ENCODE data around the gene EN1. TPM values are rescaled to one million over a fixed set of nuclear protein-coding genes. Genes with fewer than 3 reads are reported as not detected.

The EN1 gene
- total RNA-seq, 2 donors from 2014 or later: not detected

GRCh38 chr2:118852605-118853128, 5.2 kb upstream of the EN1 start:
- no peak overlapping the region for H3K27ac Mint-ChIP-seq
- peaks cover 14% of the 10 kb centered on the region for H3K4me1 Mint-ChIP-seq
- no peaks in the 10 kb centered on the region for H3K9me3 ChIP-seq (ENCODE audit: control insufficient read depth, low read length, poor library complexity, severe bottlenecking)
- H3K27me3 Mint-ChIP-seq: peaks cover 86% of the 10 kb centered on the region
- ATAC-seq: no peak
- H3K4me3 Mint-ChIP-seq: no peak overlapping the region
- H3K36me3 Mint-ChIP-seq (ENCODE audit: low read depth): peaks cover 3% of the 10 kb centered on the region
- no peak for DNase-seq

DNA sequence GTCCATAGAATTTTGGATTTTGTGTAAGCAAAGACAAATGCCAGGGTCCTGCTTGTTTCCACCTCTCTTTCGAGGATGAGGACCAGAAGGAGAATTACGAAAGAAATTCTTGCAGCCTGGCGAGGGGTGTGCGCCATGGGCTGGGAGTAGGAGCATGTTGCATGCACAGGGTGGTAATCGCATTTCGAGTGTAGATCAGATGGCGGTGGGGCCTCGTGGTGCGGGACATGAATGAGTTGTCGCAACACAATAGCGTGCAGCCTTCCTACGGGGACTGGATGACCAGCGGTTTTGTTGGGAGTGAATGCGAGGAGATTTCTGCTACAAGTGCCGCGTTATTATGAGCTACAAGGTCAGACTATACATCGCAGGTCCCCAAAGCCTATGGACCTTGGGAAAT, 4.2 kb upstream of the EN1 start:
- H3K9me3 ChIP-seq (ENCODE audit: control insufficient read depth, low read length, poor library complexity, severe bottlenecking): no peaks in the 10 kb centered on the region
- peak overlapping the region; percentile 43 for H3K4me3 Mint-ChIP-seq
- peaks cover 14% of the 10 kb centered on the region for H3K4me1 Mint-ChIP-seq
- H3K36me3 Mint-ChIP-seq (ENCODE audit: low read depth): peaks cover 3% of the 10 kb centered on the region
- peak overlapping the region; percentile 43 for H3K27ac Mint-ChIP-seq
- no peak for ATAC-seq
- H3K27me3 Mint-ChIP-seq: peaks cover 77% of the 10 kb centered on the region
- no peak for DNase-seq

DNA sequence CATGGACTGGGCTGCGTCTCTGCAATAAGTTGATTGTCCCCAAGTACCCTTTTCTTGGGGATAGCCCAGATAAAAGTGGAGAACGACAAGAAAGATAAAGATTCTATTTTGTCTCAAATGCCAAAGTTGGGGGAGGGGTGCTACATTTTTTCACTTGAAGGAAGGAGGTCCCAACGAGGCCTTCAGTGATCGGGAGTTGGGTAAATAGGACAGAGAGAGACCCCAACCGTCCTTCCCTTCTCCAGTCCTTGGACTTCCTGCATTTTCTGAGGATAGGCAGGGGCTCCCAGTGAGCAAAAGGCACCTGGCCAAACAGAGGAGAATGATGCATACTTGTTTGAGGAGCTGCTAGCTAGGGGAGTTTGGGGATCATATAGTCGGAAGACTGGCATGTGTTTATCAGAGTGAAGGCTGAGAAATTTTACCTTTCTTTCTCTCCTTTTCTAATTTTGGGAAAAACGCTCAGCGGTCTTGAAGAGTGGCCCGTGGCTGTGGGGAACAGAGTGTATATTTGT, 3.5 kb upstream of the EN1 start:
- H3K36me3 Mint-ChIP-seq (ENCODE audit: low read depth): peaks cover 3% of the 10 kb centered on the region
- H3K4me1 Mint-ChIP-seq: peaks cover 13% of the 10 kb centered on the region
- peaks cover 73% of the 10 kb centered on the region for H3K27me3 Mint-ChIP-seq
- H3K4me3 Mint-ChIP-seq: no peak overlapping the region
- DNase-seq: no peak
- H3K27ac Mint-ChIP-seq: no peak overlapping the region
- ATAC-seq: no peak
- H3K9me3 ChIP-seq (ENCODE audit: control insufficient read depth, low read length, poor library complexity, severe bottlenecking): no peaks in the 10 kb centered on the region

- Mint-ChIP-seq H3K27me3 (peaks cover 75% of the 10 kb centered on the region), H3K36me3 (ENCODE audit: low read depth) (peaks cover 3% of the 10 kb centered on the region), H3K27ac (peak overlapping the region; percentile 56), H3K4me3 (no peak overlapping the region), H3K4me1 (peaks cover 12% of the 10 kb centered on the region)
- DNase-seq (no peak), ATAC-seq (no peak)
- no peaks in the 10 kb centered on the region for H3K9me3 ChIP-seq (ENCODE audit: control insufficient read depth, low read length, poor library complexity, severe bottlenecking)
Observed at GRCh38 chr2:118850168-118850900, 2.9 kb upstream of the EN1 start.

DNA sequence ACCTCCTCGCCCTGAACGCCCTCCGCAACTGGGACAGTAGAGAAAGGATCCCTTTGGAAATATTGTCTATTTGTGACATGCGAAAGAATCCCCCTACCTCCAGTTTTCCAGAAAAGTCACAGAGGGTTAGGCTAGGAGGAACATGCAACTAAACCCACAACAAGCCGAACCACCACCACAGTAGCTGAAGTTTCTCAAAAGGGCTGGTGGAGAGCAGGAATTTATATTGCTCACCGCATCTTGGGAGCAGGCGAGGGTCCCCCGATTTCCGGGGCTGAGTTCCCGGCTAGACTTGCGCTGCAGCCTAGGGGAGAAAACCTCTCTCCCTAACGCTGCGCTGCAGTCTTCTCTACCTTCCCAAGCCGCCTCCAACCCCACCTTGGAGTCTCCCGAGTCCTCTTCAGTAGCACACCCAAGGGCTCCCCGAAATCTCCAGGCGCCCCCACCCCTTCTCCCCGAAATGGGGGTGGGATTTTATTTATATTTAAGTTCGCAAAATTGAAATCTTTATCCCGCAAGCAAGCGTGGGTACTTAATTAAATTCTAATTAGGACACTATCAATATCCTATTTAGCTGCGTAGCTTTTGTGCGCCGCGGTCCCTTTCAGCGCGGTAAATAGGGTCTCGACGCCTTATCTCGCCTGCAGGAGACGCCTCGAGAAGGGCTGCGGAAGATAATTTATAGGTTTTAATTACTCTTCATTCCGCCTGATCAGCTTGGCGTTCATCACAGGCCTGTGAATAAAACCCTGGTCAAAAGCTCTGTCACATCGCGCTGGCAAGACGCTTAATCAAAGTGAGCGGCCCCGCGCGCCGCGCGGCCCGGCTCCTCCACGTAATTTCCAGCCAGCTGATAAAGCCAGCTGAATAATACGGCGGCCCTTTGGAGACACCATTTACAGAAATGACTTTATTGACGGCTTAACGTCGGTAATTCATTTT, 2.0 kb upstream of the EN1 start:
- no peaks in the 10 kb centered on the region for H3K9me3 ChIP-seq (ENCODE audit: control insufficient read depth, low read length, poor library complexity, severe bottlenecking)
- Mint-ChIP-seq H3K4me1 (peaks cover 13% of the 10 kb centered on the region), H3K4me3 (peak overlapping the region; percentile 73), H3K27ac (peak overlapping the region; percentile 56), H3K36me3 (ENCODE audit: low read depth) (peaks cover 3% of the 10 kb centered on the region), H3K27me3 (peaks cover 82% of the 10 kb centered on the region)
- ATAC-seq (no peak), DNase-seq (no peak)

- no peaks in the 10 kb centered on the region for H3K9me3 ChIP-seq (ENCODE audit: control insufficient read depth, low read length, poor library complexity, severe bottlenecking)
- DNase-seq (no peak), ATAC-seq (no peak)
- Mint-ChIP-seq H3K4me1 (peaks cover 14% of the 10 kb centered on the region), H3K4me3 (peak overlapping the region; percentile 73), H3K27ac (peak overlapping the region; percentile 56), H3K27me3 (peaks cover 82% of the 10 kb centered on the region), H3K36me3 (ENCODE audit: low read depth) (no peaks in the 10 kb centered on the region)
Observed at GRCh38 chr2:118848381-118849225, 1.2 kb upstream of the EN1 start.

GRCh38 chr2:118847762-118848172, 319 bp upstream of the EN1 start:
- H3K4me1 Mint-ChIP-seq: peaks cover 17% of the 10 kb centered on the region
- H3K27me3 Mint-ChIP-seq: peaks cover 82% of the 10 kb centered on the region
- H3K4me3 Mint-ChIP-seq: peak overlapping the region; percentile 73
- H3K27ac Mint-ChIP-seq: peak overlapping the region; percentile 11
- no peaks in the 10 kb centered on the region for H3K36me3 Mint-ChIP-seq (ENCODE audit: low read depth)
- no peak for DNase-seq
- H3K9me3 ChIP-seq (ENCODE audit: control insufficient read depth, low read length, poor library complexity, severe bottlenecking): no peaks in the 10 kb centered on the region
- no peak for ATAC-seq

GRCh38 chr2:118846442-118846952, 951 bp downstream of the EN1 start:
- ATAC-seq (no peak), DNase-seq (no peak)
- peaks cover 21% of the 10 kb centered on the region for H3K4me1 Mint-ChIP-seq
- H3K9me3 ChIP-seq (ENCODE audit: control insufficient read depth, low read length, poor library complexity, severe bottlenecking): no peaks in the 10 kb centered on the region
- H3K27me3 Mint-ChIP-seq: peaks cover 78% of the 10 kb centered on the region
- H3K36me3 Mint-ChIP-seq (ENCODE audit: low read depth): no peaks in the 10 kb centered on the region
- no peak overlapping the region for H3K4me3 Mint-ChIP-seq
- peak overlapping the region; percentile 54 for H3K27ac Mint-ChIP-seq

- ATAC-seq (no peak), DNase-seq (no peak)
- Mint-ChIP-seq H3K36me3 (ENCODE audit: low read depth) (no peaks in the 10 kb centered on the region), H3K27me3 (peaks cover 78% of the 10 kb centered on the region), H3K27ac (peak overlapping the region; percentile 54), H3K4me1 (peaks cover 25% of the 10 kb centered on the region), H3K4me3 (peak overlapping the region; percentile 76)
- H3K9me3 ChIP-seq (ENCODE audit: control insufficient read depth, low read length, poor library complexity, severe bottlenecking): no peaks in the 10 kb centered on the region
Observed at GRCh38 chr2:118845522-118846441, 1.7 kb downstream of the EN1 start.

DNA sequence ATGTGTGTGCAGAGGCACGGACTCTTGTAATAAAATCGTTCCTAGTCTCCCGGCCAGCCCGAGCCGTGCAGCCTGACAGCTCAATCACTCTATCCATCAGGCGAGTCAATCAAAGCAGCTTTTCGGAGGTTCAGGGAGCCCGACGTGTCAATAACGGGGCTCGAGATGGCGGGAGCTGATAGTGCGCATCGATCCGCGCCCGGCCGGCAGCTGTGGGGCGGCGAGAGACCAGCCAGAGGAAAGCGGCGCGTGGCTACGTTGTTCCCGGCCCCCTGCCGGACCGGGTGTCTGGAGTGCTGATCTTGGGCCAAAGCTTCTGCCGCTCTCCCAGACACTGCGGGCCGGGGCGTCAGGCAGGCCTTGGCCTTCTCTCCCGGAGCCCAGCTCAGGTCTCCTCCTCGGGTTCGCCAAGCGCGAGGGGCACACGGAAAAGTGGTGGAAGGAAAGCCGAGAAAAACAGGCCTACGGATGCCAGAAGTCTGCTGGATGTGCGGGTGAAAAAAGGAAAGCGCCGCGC, 2.4 kb downstream of the EN1 start:
- Mint-ChIP-seq H3K4me3 (peak overlapping the region; percentile 36), H3K27me3 (peaks cover 78% of the 10 kb centered on the region), H3K36me3 (ENCODE audit: low read depth) (no peaks in the 10 kb centered on the region), H3K27ac (no peak overlapping the region), H3K4me1 (peaks cover 27% of the 10 kb centered on the region)
- H3K9me3 ChIP-seq (ENCODE audit: control insufficient read depth, low read length, poor library complexity, severe bottlenecking): no peaks in the 10 kb centered on the region
- no peak for ATAC-seq
- DNase-seq: no peak

DNA sequence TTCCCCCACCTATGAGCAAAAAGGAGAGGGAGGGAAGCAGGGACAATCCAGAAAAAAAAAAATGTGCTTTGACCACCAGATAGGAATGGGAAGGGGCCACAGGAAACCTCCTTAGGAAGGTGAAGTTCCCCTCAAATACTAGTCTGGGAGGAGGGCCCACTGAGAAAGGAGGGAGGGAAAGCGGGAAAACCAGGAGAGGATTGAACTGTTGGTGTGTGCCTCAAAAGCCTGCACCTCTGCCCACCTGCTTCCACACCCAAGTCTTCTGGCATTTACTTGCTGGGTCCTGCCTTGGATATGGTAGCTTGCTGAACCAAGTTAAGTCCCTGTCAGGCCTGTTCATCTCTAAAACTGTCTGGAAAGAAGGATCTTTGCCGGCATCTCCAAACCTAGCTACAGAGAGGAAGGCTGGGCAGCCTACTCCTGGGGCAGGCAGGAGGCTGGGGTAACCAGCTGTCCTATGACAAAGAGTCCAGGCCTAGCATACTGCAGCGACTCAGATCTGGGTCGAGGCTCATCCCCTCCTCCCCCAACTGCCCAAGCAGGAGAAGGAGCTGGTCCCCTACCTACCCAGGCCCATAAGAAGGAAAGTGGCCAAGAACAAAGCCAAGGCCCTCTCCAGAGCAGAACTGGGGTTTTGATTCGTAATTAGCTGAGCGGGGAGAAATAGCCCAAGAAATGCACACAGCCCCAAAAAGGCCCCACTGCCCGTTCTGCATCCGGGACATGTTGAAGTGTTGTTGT, 3.0 kb downstream of the EN1 start:
- H3K4me3 Mint-ChIP-seq: peak overlapping the region; percentile 36
- no peaks in the 10 kb centered on the region for H3K9me3 ChIP-seq (ENCODE audit: control insufficient read depth, low read length, poor library complexity, severe bottlenecking)
- ATAC-seq (no peak), DNase-seq (no peak)
- H3K36me3 Mint-ChIP-seq (ENCODE audit: low read depth): no peaks in the 10 kb centered on the region
- peak overlapping the region; percentile 16 for H3K27ac Mint-ChIP-seq
- peaks cover 27% of the 10 kb centered on the region for H3K4me1 Mint-ChIP-seq
- H3K27me3 Mint-ChIP-seq: peaks cover 78% of the 10 kb centered on the region
